HUDEP-2 (cell line): ENCODE results near the gene EGR1.

Source experiments
- DNase-seq, 76 experiments: peaks; one replicate each; lab custom pipeline; 2025; ENCODE audit not compliant: unreplicated experiment in 76 of 76; lab: John Stamatoyannopoulos, UW

The EGR1 gene

GRCh38 chr5:138452720-138453119 lies 12.6 kb upstream of the EGR1 start:
- DNase-seq = no peak

GRCh38 chr5:138453590-138453989 lies 11.7 kb upstream of the EGR1 start:
- no peak for DNase-seq

GRCh38 chr5:138454121-138454520 lies 11.2 kb upstream of the EGR1 start:
- DNase-seq = no peak

DNA sequence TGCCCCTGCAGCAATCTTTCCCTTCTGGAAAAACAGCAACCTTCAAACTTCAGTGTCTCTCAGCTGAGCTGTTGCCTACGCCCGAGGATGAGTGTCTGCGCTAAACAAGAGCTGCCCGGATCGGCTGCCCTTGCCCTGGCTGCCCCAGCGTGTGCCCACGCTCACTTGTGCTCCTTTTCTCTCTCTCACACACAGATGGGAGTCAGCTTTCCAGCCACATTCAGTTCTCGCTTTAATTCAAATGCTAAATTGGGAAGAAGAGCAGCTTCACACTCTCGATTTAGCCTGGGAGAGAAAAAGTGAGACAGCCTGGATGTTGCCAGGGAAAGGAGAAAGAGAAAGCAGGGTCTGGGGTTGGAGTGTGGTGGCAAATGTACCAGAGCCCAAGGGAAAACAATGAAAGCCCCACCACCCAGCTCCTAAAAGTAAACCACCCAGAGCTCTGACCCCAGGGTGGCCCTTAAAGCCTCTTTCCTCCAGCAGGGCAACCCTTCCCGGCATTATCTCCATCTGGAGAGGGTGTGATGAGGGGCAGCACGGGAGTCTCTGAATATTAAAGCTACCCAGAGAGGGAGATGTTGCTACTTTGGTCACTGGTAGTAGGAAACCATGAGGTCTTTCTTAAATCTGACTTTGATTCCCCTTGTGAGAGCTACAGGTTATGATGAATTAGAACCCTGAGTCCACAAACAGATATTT lies 9.9 kb upstream of the EGR1 start:
- no peak for DNase-seq

- DNase-seq = no peak
Measured at GRCh38 chr5:138457531-138458275, 7.6 kb upstream of the EGR1 start.

DNA sequence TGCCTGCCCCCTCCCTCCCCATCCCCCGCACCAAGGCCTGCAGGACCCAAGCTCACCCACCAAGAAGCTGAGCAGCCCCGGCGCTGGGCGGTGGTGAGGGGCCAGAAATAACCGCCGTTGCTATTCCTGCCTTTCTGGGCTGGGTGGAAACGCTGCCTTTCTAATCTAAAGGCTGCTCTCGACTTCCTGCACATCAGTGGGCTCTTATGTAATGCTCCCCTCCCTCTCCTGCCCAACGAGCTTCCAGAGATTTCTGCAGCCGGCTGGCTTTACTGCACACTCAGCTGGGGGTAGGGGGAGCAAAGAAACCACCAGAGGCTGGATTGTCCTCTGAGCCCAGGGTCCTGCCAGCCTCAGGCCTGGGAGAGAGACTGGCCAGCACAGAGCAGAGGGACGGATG lies 6.9 kb upstream of the EGR1 start:
- no peak for DNase-seq

DNA sequence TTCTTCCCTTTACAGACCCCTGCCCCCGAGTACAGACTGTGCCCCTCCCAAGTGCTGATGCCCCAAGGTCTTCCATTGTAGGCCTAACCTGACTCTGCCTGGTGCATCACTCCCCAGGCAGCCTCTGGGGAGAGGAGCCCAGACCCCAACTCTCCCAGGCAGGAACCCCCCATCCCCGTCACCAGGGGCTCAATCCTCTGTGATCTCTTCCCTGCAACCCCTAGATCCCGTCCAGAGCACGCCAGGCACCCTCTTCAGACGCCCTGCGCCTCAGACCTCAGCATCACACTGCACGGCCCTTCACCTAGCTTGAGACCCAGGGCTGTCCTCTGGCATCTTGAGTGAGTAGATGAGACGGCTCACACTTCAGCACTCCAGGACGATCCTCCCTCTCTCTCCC lies 6.4 kb upstream of the EGR1 start:
- no peak for DNase-seq

- no peak for DNase-seq
Measured at GRCh38 chr5:138459311-138459933, 5.9 kb upstream of the EGR1 start.

- peak in 19 of 76 experiments; percentile 9 to 46 (median 18) for DNase-seq
Measured at GRCh38 chr5:138460032-138460693, 5.1 kb upstream of the EGR1 start.

DNA sequence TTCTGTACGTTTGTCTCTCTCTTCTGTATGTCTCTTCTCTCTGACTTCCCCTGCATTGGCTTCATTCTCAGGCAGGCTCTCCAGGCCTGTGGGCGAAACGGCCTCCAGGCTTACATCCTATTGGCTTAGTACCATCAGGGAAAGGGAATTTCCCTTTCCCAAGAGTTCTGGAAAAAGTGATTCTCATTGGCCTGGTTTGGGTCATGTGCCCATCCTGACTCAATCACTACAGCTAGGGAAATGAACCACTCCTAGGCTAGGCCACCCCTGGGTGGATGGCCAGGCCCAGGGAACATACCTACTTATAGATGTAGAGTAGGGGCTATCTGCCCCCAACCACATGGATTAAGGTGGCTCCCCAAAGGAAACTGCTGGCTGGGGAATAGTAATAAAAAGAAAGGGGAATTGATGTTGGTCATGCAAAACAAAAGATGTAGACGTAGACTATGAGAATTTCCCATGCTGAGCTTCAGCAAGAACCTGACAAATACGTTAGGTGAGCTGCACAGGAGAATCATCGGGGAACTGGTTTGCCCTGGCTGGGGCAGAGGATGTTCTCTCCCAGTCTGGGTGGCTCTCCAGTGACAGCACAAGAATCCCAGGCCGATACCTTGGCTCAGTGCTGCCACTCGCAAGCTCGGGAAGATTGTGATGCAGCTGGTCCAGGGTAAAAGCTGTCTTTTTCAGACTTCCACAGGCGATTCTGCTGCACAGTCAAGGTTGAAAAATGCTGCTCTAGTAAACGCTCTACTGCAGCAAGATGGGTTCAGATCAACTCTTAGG lies 3.7 kb upstream of the EGR1 start:
- no peak for DNase-seq

GRCh38 chr5:138463419-138464007 lies 1.8 kb upstream of the EGR1 start:
- DNase-seq = no peak

- peak in 74 of 76 experiments; percentile 15 to 95 (median 90) for DNase-seq
Measured at GRCh38 chr5:138464008-138464387, 1.3 kb upstream of the EGR1 start.

DNA sequence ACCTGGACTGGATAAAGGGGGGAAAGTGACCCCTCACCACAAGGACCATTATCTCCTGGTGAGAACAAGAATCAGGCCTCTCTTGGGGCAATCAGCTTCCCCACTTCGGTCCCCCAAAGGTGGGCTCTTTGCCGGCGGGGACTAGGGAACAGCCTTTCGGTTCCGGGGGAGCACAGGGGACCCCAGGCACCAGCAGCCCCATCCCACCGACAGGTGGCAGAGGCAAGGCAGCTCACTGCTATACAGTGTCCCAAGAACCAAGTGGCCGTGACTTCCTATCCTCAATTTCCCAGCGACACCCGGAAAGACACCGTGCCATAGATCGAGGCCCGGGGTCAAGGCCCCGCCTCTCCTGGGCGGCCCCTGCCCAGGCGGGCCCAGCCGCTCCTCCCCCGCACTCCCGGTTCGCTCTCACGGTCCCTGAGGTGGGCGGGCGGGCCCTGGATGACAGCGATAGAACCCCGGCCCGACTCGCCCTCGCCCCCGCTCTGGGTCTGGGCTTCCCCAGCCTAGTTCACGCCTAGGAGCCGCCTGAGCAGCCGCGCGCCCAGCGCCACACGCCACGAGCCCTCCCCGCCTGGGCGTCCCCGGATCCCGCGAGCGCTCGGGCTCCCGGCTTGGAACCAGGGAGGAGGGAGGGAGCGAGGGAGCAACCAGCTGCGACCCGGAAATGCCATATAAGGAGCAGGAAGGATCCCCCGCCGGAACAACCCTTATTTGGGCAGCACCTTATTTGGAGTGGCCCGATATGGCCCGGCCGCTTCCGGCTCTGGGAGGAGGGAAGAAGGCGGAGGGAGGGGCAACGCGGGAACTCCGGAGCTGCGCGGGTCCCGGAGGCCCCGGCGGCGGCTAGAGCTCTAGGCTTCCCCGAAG lies 655 bp upstream of the EGR1 start:
- peak; percentile 36 to 98 (median 94) for DNase-seq

- DNase-seq = peak in 4 of 76 experiments; percentile 25 to 52 (median 36)
Measured at GRCh38 chr5:138466125-138466899, 1.0 kb downstream of the EGR1 start.

GRCh38 chr5:138466900-138467710 lies 1.8 kb downstream of the EGR1 start:
- peak in 3 of 76 experiments; percentile 36 to 52 (median 37) for DNase-seq

DNA sequence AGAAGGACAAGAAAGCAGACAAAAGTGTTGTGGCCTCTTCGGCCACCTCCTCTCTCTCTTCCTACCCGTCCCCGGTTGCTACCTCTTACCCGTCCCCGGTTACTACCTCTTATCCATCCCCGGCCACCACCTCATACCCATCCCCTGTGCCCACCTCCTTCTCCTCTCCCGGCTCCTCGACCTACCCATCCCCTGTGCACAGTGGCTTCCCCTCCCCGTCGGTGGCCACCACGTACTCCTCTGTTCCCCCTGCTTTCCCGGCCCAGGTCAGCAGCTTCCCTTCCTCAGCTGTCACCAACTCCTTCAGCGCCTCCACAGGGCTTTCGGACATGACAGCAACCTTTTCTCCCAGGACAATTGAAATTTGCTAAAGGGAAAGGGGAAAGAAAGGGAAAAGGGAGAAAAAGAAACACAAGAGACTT lies 2.4 kb downstream of the EGR1 start:
- DNase-seq = no peak

- no peak for DNase-seq
Measured at GRCh38 chr5:138468133-138468965, 3.1 kb downstream of the EGR1 start.
